H1 (cell line): ENCODE data around the gene GPC4.

ENCODE experiments used
- EZH2 ChIP-seq: fragments of 200-600 bp; sonication (generic); IDR thresholded peaks from 2 replicates; pipeline ENCODE4 v1.7.1; 2012; ENCODE audit warnings: low read depth, mild to moderate bottlenecking, moderate library complexity, low read length, inconsistent platforms; ENCODE audit not compliant: severe bottlenecking
- RAD21 ChIP-seq, 2 experiments: IDR thresholded peaks in 1 of 2; conservative IDR thresholded peaks in 1 of 2; 2 replicates each; pipeline ENCODE4 v1.6.1; 2011; ENCODE audit warnings: low read depth in 2 of 2, low read length in 2 of 2, improper control_type of control experiment in 1 of 2, inconsistent platforms in 1 of 2, mild to moderate bottlenecking in 1 of 2, moderate library complexity in 1 of 2
- YY1 ChIP-seq: IDR thresholded peaks from 2 replicates; pipeline ENCODE4 v1.6.1; 2011; ENCODE audit warnings: low read depth, mild to moderate bottlenecking, low read length
- TF ChIP-seq, protein P1 (sequence below), 3 experiments: IDR thresholded peaks; 1 replicate in 2 of 3; 2 replicates in 1 of 3; pipeline versions ENCODE4 v1.5.1 to v1.6.1; 2011; ENCODE audit warnings: low read length in 3 of 3, mild to moderate bottlenecking in 3 of 3, inconsistent platforms in 2 of 3, low read depth in 1 of 3, moderate library complexity in 1 of 3; ENCODE audit not compliant: insufficient read depth in 1 of 3; ENCODE audit errors: control extremely low read depth in 1 of 3

DNA sequence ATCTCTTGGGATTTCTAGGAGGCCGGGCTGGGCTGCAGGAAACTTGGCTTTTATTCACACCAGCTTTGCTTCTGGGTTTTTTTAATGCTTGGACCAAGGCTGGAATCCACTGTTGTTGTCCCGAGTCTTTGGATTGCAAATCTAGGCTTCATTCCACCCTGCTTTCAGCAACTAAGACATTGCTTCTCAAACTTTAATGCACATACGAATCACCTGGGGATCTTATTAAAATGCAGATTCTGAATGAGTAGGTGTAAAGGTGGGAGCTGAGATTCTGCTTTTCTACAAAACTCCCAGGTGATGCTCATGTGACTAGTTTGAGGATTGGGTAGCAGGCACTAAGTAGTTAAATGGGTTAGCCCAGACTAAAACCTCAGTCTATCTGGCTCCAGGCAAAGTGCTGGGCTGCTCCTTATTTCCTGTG lies 39.2 kb upstream of the GPC4 start:
- TF ChIP-seq RAD21 (IDR thresholded peaks at IDR 0.05 in 1 of 2, conservative IDR thresholded peaks at IDR 0.05 in 1 of 2; ENCODE audit: low read depth in 2 of 2, low read length in 2 of 2) (no peak), YY1 (no peak), EZH2 (no peak)
- TF ChIP-seq, protein P1, sequence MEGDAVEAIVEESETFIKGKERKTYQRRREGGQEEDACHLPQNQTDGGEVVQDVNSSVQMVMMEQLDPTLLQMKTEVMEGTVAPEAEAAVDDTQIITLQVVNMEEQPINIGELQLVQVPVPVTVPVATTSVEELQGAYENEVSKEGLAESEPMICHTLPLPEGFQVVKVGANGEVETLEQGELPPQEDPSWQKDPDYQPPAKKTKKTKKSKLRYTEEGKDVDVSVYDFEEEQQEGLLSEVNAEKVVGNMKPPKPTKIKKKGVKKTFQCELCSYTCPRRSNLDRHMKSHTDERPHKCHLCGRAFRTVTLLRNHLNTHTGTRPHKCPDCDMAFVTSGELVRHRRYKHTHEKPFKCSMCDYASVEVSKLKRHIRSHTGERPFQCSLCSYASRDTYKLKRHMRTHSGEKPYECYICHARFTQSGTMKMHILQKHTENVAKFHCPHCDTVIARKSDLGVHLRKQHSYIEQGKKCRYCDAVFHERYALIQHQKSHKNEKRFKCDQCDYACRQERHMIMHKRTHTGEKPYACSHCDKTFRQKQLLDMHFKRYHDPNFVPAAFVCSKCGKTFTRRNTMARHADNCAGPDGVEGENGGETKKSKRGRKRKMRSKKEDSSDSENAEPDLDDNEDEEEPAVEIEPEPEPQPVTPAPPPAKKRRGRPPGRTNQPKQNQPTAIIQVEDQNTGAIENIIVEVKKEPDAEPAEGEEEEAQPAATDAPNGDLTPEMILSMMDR (IDR thresholded peaks at IDR 0.05; ENCODE audit: control extremely low read depth in 1 of 3, insufficient read depth in 1 of 3, low read depth in 1 of 3, low read length in 3 of 3), result no peak
